Liver (tissue), 9 donors: Measurements from ENCODE around the gene TMEM63A. TPM values are rescaled to one million over a fixed set of nuclear protein-coding genes. Genes with fewer than 3 reads are reported as not detected.
A peak's percentile ranks its signal among the peaks of the same experiment; 100 is the strongest.

ENCODE experiments used
- DNase-seq: peaks from one replicate; pipeline ENCODE4 v3.0.0-alpha.2; 2017; ENCODE audit warnings: low spot score
- H3K27ac ChIP-seq, 2 donors: one replicate each; pipeline ENCODE4 v1.7.0; 2013; ENCODE audit warnings: inconsistent platforms in 2 of 2, low read length in 2 of 2, control low read depth in 1 of 2, low read depth in 1 of 2, mild to moderate bottlenecking in 1 of 2
- H3K27me3 ChIP-seq, 4 donors: one replicate each; pipeline versions ENCODE4 v1.6.1 to v1.7.0; 2013; ENCODE audit warnings: low read length in 3 of 4, inconsistent platforms in 1 of 4, mild to moderate bottlenecking in 1 of 4, moderate library complexity in 1 of 4; ENCODE audit not compliant: control insufficient read depth in 4 of 4, insufficient read depth in 4 of 4
- H3K36me3 ChIP-seq, 4 donors: one replicate each; pipeline versions ENCODE4 v1.6.1 to v1.7.0; 2013; ENCODE audit warnings: low read length in 3 of 4, mild to moderate bottlenecking in 3 of 4, low read depth in 1 of 4, moderate library complexity in 1 of 4; ENCODE audit not compliant: control insufficient read depth in 4 of 4, insufficient read depth in 3 of 4
- H3K4me1 ChIP-seq, 4 donors: one replicate each; pipeline versions ENCODE4 v1.6.1 to v1.7.0; 2013; ENCODE audit warnings: low read length in 3 of 4, mild to moderate bottlenecking in 3 of 4, moderate library complexity in 1 of 4; ENCODE audit not compliant: control insufficient read depth in 4 of 4, insufficient read depth in 4 of 4
- H3K4me3 ChIP-seq, 3 donors: one replicate each; pipeline versions ENCODE4 v1.6.1 to v1.7.0; 2013; ENCODE audit warnings: low read length in 3 of 3, control low read depth in 1 of 3, low read depth in 1 of 3, mild to moderate bottlenecking in 1 of 3
- H3K9ac ChIP-seq, 2 donors: one replicate each; pipeline ENCODE4 v1.7.0; 2013; ENCODE audit warnings: low read length in 2 of 2, mild to moderate bottlenecking in 2 of 2, moderate library complexity in 2 of 2, control low read depth in 1 of 2, low read depth in 1 of 2
- H3K9me3 ChIP-seq, 4 donors: one replicate each; pipeline versions ENCODE4 v1.6.1 to v1.7.0; 2013; ENCODE audit warnings: low read length in 3 of 4; ENCODE audit not compliant: control insufficient read depth in 4 of 4
- ATF3 ChIP-seq: IDR thresholded peaks from 2 replicates; pipeline ENCODE4 v1.6.1; 2016; ENCODE audit warnings: antibody characterized with exemption
- CTCF ChIP-seq: fragments of 150-350 bp; IDR thresholded peaks from 2 replicates; pipeline ENCODE4 v1.5.1; 2017; ENCODE audit warnings: improper control_type of control experiment, low read depth, low read length; ENCODE audit not compliant: missing input control
- EGR1 ChIP-seq, 2 donors: IDR thresholded peaks; 2 replicates each; pipeline ENCODE4 v1.6.1; 2016 to 2018; ENCODE audit warnings: antibody characterized with exemption in 2 of 2, low read depth in 2 of 2
- FOXA2 ChIP-seq: IDR thresholded peaks from 2 replicates; pipeline ENCODE4 v1.6.1; 2016; ENCODE audit warnings: antibody characterized with exemption
- GABPA ChIP-seq, 2 donors: IDR thresholded peaks in 1 of 2; conservative IDR thresholded peaks in 1 of 2; 2 replicates each; pipeline ENCODE4 v1.6.1; 2016; ENCODE audit warnings: antibody characterized with exemption in 2 of 2, mild to moderate bottlenecking in 1 of 2, moderate library complexity in 1 of 2
- HNF4A ChIP-seq, 2 donors: conservative IDR thresholded peaks; 2 replicates each; pipeline ENCODE4 v1.6.1; 2016; ENCODE audit warnings: antibody characterized with exemption in 2 of 2, mild to moderate bottlenecking in 2 of 2
- HNF4G ChIP-seq: IDR thresholded peaks from 2 replicates; pipeline ENCODE4 v1.6.1; 2016; ENCODE audit warnings: antibody characterized with exemption
- JUND ChIP-seq, 2 donors: IDR thresholded peaks; 2 replicates each; pipeline ENCODE4 v1.6.1; 2016; ENCODE audit warnings: antibody characterized with exemption in 2 of 2
- MAX ChIP-seq: IDR thresholded peaks from 2 replicates; pipeline ENCODE4 v1.6.1; 2016; ENCODE audit warnings: antibody characterized with exemption
- NR2F2 ChIP-seq: IDR thresholded peaks from 2 replicates; pipeline ENCODE4 v1.6.1; 2016; ENCODE audit warnings: antibody characterized with exemption
- RAD21 ChIP-seq, 2 donors: IDR thresholded peaks; 2 replicates each; pipeline ENCODE4 v1.6.1; 2016; ENCODE audit warnings: antibody characterized with exemption in 2 of 2, mild to moderate bottlenecking in 2 of 2
- REST ChIP-seq: IDR thresholded peaks from 2 replicates; pipeline ENCODE4 v1.6.1; 2016; ENCODE audit warnings: antibody characterized with exemption, mild to moderate bottlenecking
- RXRA ChIP-seq, 2 donors: IDR thresholded peaks; 2 replicates each; pipeline ENCODE4 v1.6.1; 2017 to 2018; ENCODE audit warnings: antibody characterized with exemption in 2 of 2, mild to moderate bottlenecking in 1 of 2
- SP1 ChIP-seq: IDR thresholded peaks from 2 replicates; pipeline ENCODE4 v1.6.1; 2018; ENCODE audit warnings: antibody characterized with exemption, mild to moderate bottlenecking
- TAF1 ChIP-seq: conservative IDR thresholded peaks from 2 replicates; pipeline ENCODE4 v1.6.1; 2016; ENCODE audit warnings: antibody characterized with exemption, mild to moderate bottlenecking
- ZBTB33 ChIP-seq: IDR thresholded peaks from 2 replicates; pipeline ENCODE4 v1.6.1; 2016; ENCODE audit warnings: antibody characterized with exemption
- WGBS: extraction: QIAGEN DNeasy Blood & Tissue Kit; methylation state at CpG from one replicate; pipeline ENCODE4 v1.1.7; 2013; 5-methylcytosine and 5-hydroxymethylcytosine counted together
- polyA plus RNA-seq, 2 donors: library from polyadenylated mRNA; stranded (reverse) in 1 of 2; unstranded in 1 of 2; fragments of 200-250 nt in 1 of 2; fragments of >200 nt in 1 of 2; fragmentation: Nextera tagmentation in 1 of 2; extraction: Ambion mirVana in 1 of 2; gene quantifications; one replicate each; pipeline versions ENCODE4 v1.2.1 to v1.2.3, GENCODE V29; 2013 to 2015
- total RNA-seq, 2 donors: library from RNA; depleted of rRNA; stranded (reverse); fragments of >200 nt; gene quantifications; one replicate each; pipeline ENCODE4 v1.2.3, GENCODE V29; 2014
- donor health status: healthy.
- donor health status: healthy.
- donor health status: healthy.
- donor health status: healthy.
- donor health status: healthy.

The TMEM63A gene
- total and polyA plus RNA-seq, 4 donors: 9.6 to 54.0 (median 11.6) TPM

- H3K9me3 ChIP-seq: no peaks in the 10 kb centered on the region
- H3K27ac ChIP-seq: no peak overlapping the region
- WGBS: 85% methylated on average over 14 of the region's 14 CpGs
- DNase-seq: no peak
- H3K4me1 ChIP-seq: peaks cover 7 to 68% (median 51%) of the 10 kb centered on the region in 4 donors
- peaks cover 13 to 31% (median 26%) of the 10 kb centered on the region in 4 donors for H3K36me3 ChIP-seq
- H3K9ac ChIP-seq: no peak overlapping the region
- TF ChIP-seq RXRA (IDR thresholded peaks at IDR 0.05): peak; percentile 41 to 44
- no peak for TF ChIP-seq CTCF
- no peak for TF ChIP-seq MAX
- peak in 1 of 2 donors; percentile 17 for TF ChIP-seq RAD21 (IDR thresholded peaks at IDR 0.05)
- no peak for TF ChIP-seq REST
- TF ChIP-seq ATF3: no peak
- peak; percentile 60 to 63 for TF ChIP-seq HNF4A (conservative IDR thresholded peaks at IDR 0.05)
- no peak for TF ChIP-seq EGR1 (IDR thresholded peaks at IDR 0.05; ENCODE audit: low read depth in 2 of 2)
- TF ChIP-seq GABPA (IDR thresholded peaks at IDR 0.05 in 1 of 2, conservative IDR thresholded peaks at IDR 0.05 in 1 of 2): no peak
- TF ChIP-seq SP1: no peak
- TF ChIP-seq ZBTB33: no peak
- TF ChIP-seq HNF4G: peak; percentile 28
- TF ChIP-seq JUND (IDR thresholded peaks at IDR 0.05): no peak
- H3K27me3 ChIP-seq: no peaks in the 10 kb centered on the region
- no peak overlapping the region for H3K4me3 ChIP-seq
Observed at GRCh38 chr1:225828706-225829345, 53.4 kb downstream of the TMEM63A start.

- Histone ChIP-seq H3K36me3 (peaks cover 12 to 23% (median 16%) of the 10 kb centered on the region in 4 donors), H3K9me3 (no peaks in the 10 kb centered on the region), H3K9ac (peak overlapping the region; percentile 58 to 92), H3K27me3 (no peaks in the 10 kb centered on the region), H3K27ac (peak overlapping the region; percentile 81 to 88), H3K4me3 (peak overlapping the region; percentile 76 to 96 (median 86)), H3K4me1 (peaks cover 17 to 74% (median 59%) of the 10 kb centered on the region in 4 donors)
- WGBS: 42% methylated on average over 8 of the region's 8 CpGs
- TF ChIP-seq TAF1 (no peak), HNF4G (no peak), NR2F2 (no peak), JUND (IDR thresholded peaks at IDR 0.05) (no peak), ZBTB33 (no peak), GABPA (IDR thresholded peaks at IDR 0.05 in 1 of 2, conservative IDR thresholded peaks at IDR 0.05 in 1 of 2) (no peak), SP1 (no peak), MAX (no peak), FOXA2 (no peak), RAD21 (IDR thresholded peaks at IDR 0.05) (no peak)
- no peak for DNase-seq
Observed at GRCh38 chr1:225827076-225827475, 55.1 kb downstream of the TMEM63A start.
